HepG2 (cell line): ENCODE results near the gene P4HA1. TPM values are rescaled to one million over a fixed set of nuclear protein-coding genes. Genes with fewer than 3 reads are reported as not detected.

ENCODE experiments used
- ATAC-seq: fragments of 200-7000 bp; cut with Tn5 transposase; 3 replicates; pipeline ENCODE4 v1.9.1; 2020; ENCODE audit warnings: mild to moderate bottlenecking, moderate library complexity
- BruUV-seq: library from RNA; stranded (reverse); fragments of 400-500 nt; replicated peaks from 2 replicates; lab custom pipeline; 2021; lab: Mats Ljungman, UMichigan
- CTCF ChIA-PET: fragments of 300-600 bp; formaldehyde crosslinking; extraction: SDS; loops from one replicate; lab custom pipeline; 2021; ENCODE audit warnings: low total read pairs, inconsistent platforms, low intra/inter-chr PET ratio; lab: Yijun Ruan, JAX
- POLR2A ChIA-PET: fragments of 350-600 bp; sonication (Branson Sonifier 250); formaldehyde crosslinking; loops from one replicate; lab custom pipeline; 2020; ENCODE audit warnings: antibody characterized with exemption, inconsistent platforms; lab: Yijun Ruan, JAX
- DNase-seq: peaks from one replicate; pipeline ENCODE4 v3.0.0-alpha.2; 2015; ENCODE audit warnings: low spot score
- FAIRE-seq: peaks from 3 replicates; lab custom pipeline; 2011; peaks lifted over from hg19 to GRCh38; lab: Jason Lieb, UNC
- H2AFZ ChIP-seq: one replicate; pipeline ENCODE4 v1.6.1; 2011; ENCODE audit warnings: low read length, inconsistent platforms
- H3K27ac ChIP-seq: fragments of 300-600 bp; 3 replicates; pipeline ENCODE4 v1.8.0; 2011; ENCODE audit warnings: mixed run types, mild to moderate bottlenecking, mixed read lengths, low read length, inconsistent platforms; ENCODE audit not compliant: insufficient read depth; ENCODE audit errors: extremely low read length
- H3K27me3 ChIP-seq, 2 experiments: fragments of 200-600 bp in 1 of 2; 2 replicates in 1 of 2; 3 replicates in 1 of 2; pipeline versions ENCODE4 v1.6.0 to v1.8.0; 2011; ENCODE audit warnings: low read length in 2 of 2, mild to moderate bottlenecking in 2 of 2, moderate library complexity in 2 of 2, inconsistent platforms in 1 of 2; ENCODE audit not compliant: insufficient read depth in 2 of 2, control insufficient read depth in 1 of 2
- H3K36me3 ChIP-seq, 2 experiments: fragments of 200-600 bp in 1 of 2; replicated peaks in 1 of 2; 2 replicates in 1 of 2; 3 replicates in 1 of 2; pipeline versions ENCODE4 v1.5.1 to v1.8.0; 2011; ENCODE audit warnings: low read length in 2 of 2, inconsistent platforms in 1 of 2; ENCODE audit not compliant: insufficient read depth in 2 of 2, control insufficient read depth in 1 of 2
- H3K4me1 ChIP-seq: 2 replicates; pipeline ENCODE4 v1.5.1; 2012; ENCODE audit warnings: low read length, inconsistent platforms; ENCODE audit not compliant: insufficient read depth
- H3K4me2 ChIP-seq: 2 replicates; pipeline ENCODE4 v1.6.0; 2011; ENCODE audit warnings: low read depth, low read length, inconsistent platforms
- H3K4me3 ChIP-seq, 3 experiments: fragments of 200-600 bp in 1 of 3; sonication (generic), shearing (Covaris generic) in 1 of 3; replicated peaks in 1 of 3; 2 replicates each; pipeline ENCODE4 v1.5.1; 2011 to 2016; ENCODE audit warnings: low read length in 3 of 3, inconsistent platforms in 2 of 3, low read depth in 2 of 3, mild to moderate bottlenecking in 2 of 3, control low read depth in 1 of 3, mixed read lengths in 1 of 3; ENCODE audit not compliant: insufficient read depth in 1 of 3
- H3K79me2 ChIP-seq: one replicate; pipeline ENCODE4 v1.6.1; 2011; ENCODE audit warnings: low read length, inconsistent platforms; ENCODE audit not compliant: insufficient read depth
- H3K9ac ChIP-seq: 2 replicates; pipeline ENCODE4 v1.6.0; 2011; ENCODE audit warnings: mild to moderate bottlenecking, low read depth, low read length, inconsistent platforms; ENCODE audit not compliant: insufficient read depth
- H3K9me3 ChIP-seq: 2 replicates; pipeline ENCODE4 v1.5.1; 2012; ENCODE audit warnings: mild to moderate bottlenecking, low read length
- H4K20me1 ChIP-seq: 2 replicates; pipeline ENCODE4 v1.6.0; 2011; ENCODE audit warnings: inconsistent platforms, mild to moderate bottlenecking, low read length, moderate library complexity; ENCODE audit not compliant: insufficient read depth
- KDM5A ChIP-seq: fragments of 200-600 bp; sonication (generic); IDR thresholded peaks from 2 replicates; pipeline ENCODE4 v1.7.0; 2018; ENCODE audit warnings: antibody characterized with exemption, mild to moderate bottlenecking, low read length, borderline replicate concordance
- MTF2 ChIP-seq: sonication (generic); formaldehyde crosslinking; IDR thresholded peaks from 2 replicates; pipeline ENCODE4 v1.5.0; 2020; ENCODE audit warnings: missing genetic modification reagents, borderline replicate concordance
- PLSCR1 ChIP-seq: sonication (generic); formaldehyde crosslinking; IDR thresholded peaks from 2 replicates; pipeline ENCODE4 v1.5.0; 2020; ENCODE audit warnings: missing genetic modification reagents, mild to moderate bottlenecking, borderline replicate concordance
- POLR2A ChIP-seq, 2 experiments: IDR thresholded peaks; 2 replicates each; pipeline ENCODE4 v1.6.1; 2011; ENCODE audit warnings: low read depth in 2 of 2, low read length in 2 of 2, mild to moderate bottlenecking in 1 of 2, moderate library complexity in 1 of 2; ENCODE audit not compliant: insufficient read depth in 1 of 2
- POLR2AphosphoS5 ChIP-seq: IDR thresholded peaks from 2 replicates; pipeline ENCODE4 v1.6.1; 2012; ENCODE audit warnings: low read depth, low read length
- POLR2G ChIP-seq: fragments of 200-400 bp; formaldehyde crosslinking; IDR thresholded peaks from 2 replicates; pipeline ENCODE4 v1.6.1; 2018; ENCODE audit warnings: mild to moderate bottlenecking, low read depth, low read length, moderate library complexity
- RBM22 ChIP-seq: fragments of 200-400 bp; formaldehyde crosslinking; optimal IDR thresholded peaks from 2 replicates; pipeline ENCODE3; 2017; ENCODE audit warnings: mild to moderate bottlenecking, low read length, moderate library complexity
- RFX1 ChIP-seq: fragments of 450-650 bp; IDR thresholded peaks from 2 replicates; pipeline ENCODE4 v1.6.1; 2017
- SAP130 ChIP-seq: IDR thresholded peaks from 2 replicates; pipeline ENCODE4 v1.6.1; 2016; ENCODE audit warnings: low read depth
- SP5 ChIP-seq: IDR thresholded peaks from 2 replicates; pipeline ENCODE4 v1.6.1; 2016; ENCODE audit warnings: low read depth, borderline replicate concordance
- TEAD3 ChIP-seq: optimal IDR thresholded peaks from 2 replicates; pipeline ENCODE3; 2016; ENCODE audit warnings: borderline replicate concordance
- ZKSCAN5 ChIP-seq: sonication (generic); formaldehyde crosslinking; IDR thresholded peaks from 2 replicates; pipeline ENCODE4 v1.5.1; 2020; ENCODE audit warnings: mild to moderate bottlenecking, missing genetic modification reagents
- ZNF256 ChIP-seq: sonication (generic); formaldehyde crosslinking; conservative IDR thresholded peaks from 2 replicates; pipeline ENCODE4 v1.4.0; 2020; ENCODE audit warnings: missing genetic modification reagents
- ZNF317 ChIP-seq: sonication (generic); formaldehyde crosslinking; IDR thresholded peaks from 2 replicates; pipeline ENCODE4 v1.5.0; 2020; ENCODE audit warnings: mild to moderate bottlenecking, missing genetic modification reagents
- ZNF362 ChIP-seq: sonication (generic); formaldehyde crosslinking; IDR thresholded peaks from 2 replicates; pipeline ENCODE4 v1.4.0; 2020; ENCODE audit warnings: missing genetic modification reagents, mild to moderate bottlenecking, borderline replicate concordance
- WGBS: methylation state at CpG from one replicate; pipeline ENCODE4 v1.1.6; 2017; ENCODE audit warnings: low lambda C conversion rate; 5-methylcytosine and 5-hydroxymethylcytosine counted together
- in situ Hi-C: cut with HindIII; loops from 2 replicates; pipeline ENCODE4 v1.10.0; 2017; ENCODE audit warnings: low pct_unique_long_range_greater_than_20kb; ENCODE audit not compliant: extremely low pct_ligation_motif_present
- intact Hi-C: fragments of 100-400 bp; cut with micrococcal nuclease; formaldehyde crosslinking; loops from one replicate; pipeline ENCODE4 v1.10.0; 2022; ENCODE audit not compliant: unreplicated experiment
- polyA plus RNA-seq, 8 experiments: library from polyadenylated mRNA; depleted of rRNA in 3 of 8; stranded (reverse) in 7 of 8; unstranded in 1 of 8; fragments of >200 nt; fragmentation: Illumina TruSeq in 4 of 8; extraction: Trizol in 4 of 8; gene quantifications; 2 replicates each; pipeline versions ENCODE4 v1.2.1 to v1.2.3, GENCODE V29; 2011 to 2016; ENCODE audit warnings: low read depth in 4 of 8, missing spikeins in 1 of 8, mixed read lengths in 1 of 8; ENCODE audit not compliant: insufficient read depth in 1 of 8
- total RNA-seq, 5 experiments: library from RNA; depleted of rRNA; stranded (reverse); fragments of >200 nt; fragmentation: Illumina TruSeq; extraction: Trizol; gene quantifications; 2 replicates each; pipeline ENCODE4 v1.2.3, GENCODE V29; 2016; ENCODE audit warnings: low read depth in 1 of 5
- TF ChIP-seq, protein P1 (sequence below): sonication (generic); formaldehyde crosslinking; IDR thresholded peaks from 2 replicates; pipeline ENCODE4 v1.4.0; 2020; ENCODE audit warnings: missing genetic modification reagents
- TF ChIP-seq, protein P2 (sequence below): IDR thresholded peaks from 2 replicates; pipeline ENCODE4 v1.6.1; 2012; ENCODE audit warnings: inconsistent platforms
- TF ChIP-seq, protein P3 (sequence below): sonication (generic); formaldehyde crosslinking; conservative IDR thresholded peaks from 2 replicates; pipeline ENCODE4 v1.4.0; 2020; ENCODE audit warnings: missing genetic modification reagents

Gene P4HA1
- total and polyA plus RNA-seq, 2 of the 13 experiments (the other 11 are each of a cell fraction or from before 2014, with no cell fraction given), result 63.1 to 196 TPM

DNA sequence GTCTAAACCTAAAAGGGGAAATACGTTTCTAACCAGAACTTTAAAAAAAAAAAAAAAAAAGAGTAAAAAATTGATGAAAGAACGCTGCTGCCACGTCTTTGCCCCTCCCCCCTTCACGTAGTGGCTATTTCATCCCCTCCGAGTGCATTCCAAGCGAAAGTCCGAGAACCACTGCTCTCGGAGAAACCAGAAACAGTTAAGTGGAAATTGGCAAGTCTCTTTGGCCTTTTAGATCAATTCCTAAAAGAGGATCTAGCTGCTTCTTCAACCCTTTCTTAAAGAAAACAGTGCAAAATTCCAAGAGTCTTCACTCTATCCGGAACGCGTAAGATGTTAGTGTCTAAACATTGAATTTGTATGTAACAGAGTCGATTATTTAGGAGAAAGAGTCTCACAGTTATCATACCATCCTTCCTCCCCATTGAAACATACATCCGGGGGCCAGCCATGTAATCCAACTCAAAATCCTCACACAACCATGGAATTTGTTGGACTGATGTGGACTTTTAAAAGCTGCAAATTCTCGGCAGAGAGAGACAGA is 1.1 kb downstream of the P4HA1 start:
- Histone ChIP-seq H4K20me1 (peaks cover 40% of the 10 kb centered on the region), H3K79me2 (peaks cover 58% of the 10 kb centered on the region), H3K4me1 (peaks cover 41% of the 10 kb centered on the region), H3K9ac (peak overlapping the region; percentile 94), H3K36me3 (peaks cover 0 to 5% of the 10 kb centered on the region in 2 experiments; a peak in 1 of 5 replicates), H3K27ac (peak overlapping the region; percentile 84), H3K4me2 (peak overlapping the region; percentile 78), H3K4me3 (peak overlapping the region; percentile 97 to 100 (median 99)), H3K27me3 (no peaks in the 10 kb centered on the region; a peak in 1 of 5 replicates), H3K9me3 (no peaks in the 10 kb centered on the region), H2AFZ (no peak overlapping the region)
- in situ Hi-C loops (no loop called here), intact Hi-C loops (loop anchor here (1.0 to 2.0 kb wide), 2 partner anchors 64 to 73 kb away; partner anchors contain the start of genes ECD and FAM149B1)
- CTCF ChIA-PET, result interaction anchor here (2.3 kb wide), 1 partner anchor 64 kb away, joined by 15 read pairs; no protein-coding TSS in a partner anchor
- TSS peak; percentile 89 for BruUV-seq
- POLR2A ChIA-PET, result interaction anchor here (0.7 to 6.7 kb wide), 11 partner anchors 14 to 152 kb away, joined by 3 to 72 read pairs (median 4); partner anchors contain the start of genes DNAJC9, ECD, FAM149B1 and NUDT13
- no peak for ATAC-seq
- FAIRE-seq, result no peak
- peak; percentile 49 for DNase-seq
- WGBS, result 2% methylated on average over 14 of the region's 14 CpGs
- 0 out of 2 replicates have a peak, but pooled peaks have one; percentile 11 for TF ChIP-seq MTF2
- TF ChIP-seq, protein P1, sequence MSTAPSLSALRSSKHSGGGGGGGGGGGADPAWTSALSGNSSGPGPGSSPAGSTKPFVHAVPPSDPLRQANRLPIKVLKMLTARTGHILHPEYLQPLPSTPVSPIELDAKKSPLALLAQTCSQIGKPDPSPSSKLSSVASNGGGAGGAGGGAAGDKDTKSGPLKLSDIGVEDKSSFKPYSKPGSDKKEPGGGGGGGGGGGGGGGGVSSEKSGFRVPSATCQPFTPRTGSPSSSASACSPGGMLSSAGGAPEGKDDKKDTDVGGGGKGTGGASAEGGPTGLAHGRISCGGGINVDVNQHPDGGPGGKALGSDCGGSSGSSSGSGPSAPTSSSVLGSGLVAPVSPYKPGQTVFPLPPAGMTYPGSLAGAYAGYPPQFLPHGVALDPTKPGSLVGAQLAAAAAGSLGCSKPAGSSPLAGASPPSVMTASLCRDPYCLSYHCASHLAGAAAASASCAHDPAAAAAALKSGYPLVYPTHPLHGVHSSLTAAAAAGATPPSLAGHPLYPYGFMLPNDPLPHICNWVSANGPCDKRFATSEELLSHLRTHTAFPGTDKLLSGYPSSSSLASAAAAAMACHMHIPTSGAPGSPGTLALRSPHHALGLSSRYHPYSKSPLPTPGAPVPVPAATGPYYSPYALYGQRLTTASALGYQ (CRISPR knock-in tag), result no peak
- TF ChIP-seq POLR2G, result no peak; the same call in 1 of the 2 replicates
- TF ChIP-seq ZKSCAN5 (CRISPR knock-in tag), result no peak
- peak; percentile 52; the same call in 1 of the 2 replicates for TF ChIP-seq KDM5A
- peak; percentile 50; the same call in 1 of the 2 replicates for TF ChIP-seq ZNF362 (CRISPR knock-in tag)
- peak; percentile 82 for TF ChIP-seq TEAD3 (CRISPR knock-in tag)
- TF ChIP-seq, protein P2, sequence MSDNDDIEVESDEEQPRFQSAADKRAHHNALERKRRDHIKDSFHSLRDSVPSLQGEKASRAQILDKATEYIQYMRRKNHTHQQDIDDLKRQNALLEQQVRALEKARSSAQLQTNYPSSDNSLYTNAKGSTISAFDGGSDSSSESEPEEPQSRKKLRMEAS, result peak; percentile 18; the same call in 1 of the 2 replicates
- TF ChIP-seq SAP130 (CRISPR knock-in tag), result peak; percentile 26
- no peak for TF ChIP-seq ZNF317 (CRISPR knock-in tag)
- TF ChIP-seq PLSCR1 (CRISPR knock-in tag), result no peak
- TF ChIP-seq, protein P3, sequence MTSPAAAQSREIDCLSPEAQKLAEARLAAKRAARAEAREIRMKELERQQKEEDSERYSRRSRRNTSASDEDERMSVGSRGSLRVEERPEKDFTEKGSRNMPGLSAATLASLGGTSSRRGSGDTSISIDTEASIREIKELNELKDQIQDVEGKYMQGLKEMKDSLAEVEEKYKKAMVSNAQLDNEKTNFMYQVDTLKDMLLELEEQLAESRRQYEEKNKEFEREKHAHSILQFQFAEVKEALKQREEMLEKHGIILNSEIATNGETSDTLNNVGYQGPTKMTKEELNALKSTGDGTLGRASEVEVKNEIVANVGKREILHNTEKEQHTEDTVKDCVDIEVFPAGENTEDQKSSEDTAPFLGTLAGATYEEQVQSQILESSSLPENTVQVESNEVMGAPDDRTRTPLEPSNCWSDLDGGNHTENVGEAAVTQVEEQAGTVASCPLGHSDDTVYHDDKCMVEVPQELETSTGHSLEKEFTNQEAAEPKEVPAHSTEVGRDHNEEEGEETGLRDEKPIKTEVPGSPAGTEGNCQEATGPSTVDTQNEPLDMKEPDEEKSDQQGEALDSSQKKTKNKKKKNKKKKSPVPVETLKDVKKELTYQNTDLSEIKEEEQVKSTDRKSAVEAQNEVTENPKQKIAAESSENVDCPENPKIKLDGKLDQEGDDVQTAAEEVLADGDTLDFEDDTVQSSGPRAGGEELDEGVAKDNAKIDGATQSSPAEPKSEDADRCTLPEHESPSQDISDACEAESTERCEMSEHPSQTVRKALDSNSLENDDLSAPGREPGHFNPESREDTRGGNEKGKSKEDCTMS, result no peak
- TF ChIP-seq RBM22, result peak; percentile 43
- TF ChIP-seq POLR2AphosphoS5, result peak; percentile 64
- no peak for TF ChIP-seq ZNF256 (CRISPR knock-in tag)
- 0 out of 4 replicates have a peak, but pooled peaks of 1 of the 2 experiments have one; percentile 25 for TF ChIP-seq POLR2A (IDR thresholded peaks at IDR 0.05; ENCODE audit: insufficient read depth in 1 of 2, low read depth in 2 of 2, low read length in 2 of 2)
- no peak for TF ChIP-seq SP5 (CRISPR knock-in tag)
- no peak for TF ChIP-seq RFX1
